Ovary (tissue), 9 donors: ENCODE data around the gene IL10RA. TPM values are rescaled to one million over a fixed set of nuclear protein-coding genes. Genes with fewer than 3 reads are reported as not detected.

Source experiments
- DNase-seq, 5 donors: peaks; one replicate each; pipeline ENCODE4 v3.0.0-alpha.2; 2019 to 2020
- H3K27ac ChIP-seq, 2 donors: fragments of 200-600 bp; one replicate each; pipeline versions ENCODE4 v1.5.1 to v1.8.0; 2019 to 2022
- H3K27me3 ChIP-seq: fragments of 200-600 bp; one replicate; pipeline ENCODE4 v1.8.0; 2022
- H3K36me3 ChIP-seq: fragments of 200-600 bp; sonication (generic); one replicate; pipeline ENCODE4 v1.5.1; 2019
- H3K4me1 ChIP-seq: one replicate; pipeline ENCODE4 v1.8.1; 2013; ENCODE audit warnings: mild to moderate bottlenecking, moderate library complexity; ENCODE audit not compliant: insufficient read depth
- H3K4me3 ChIP-seq: fragments of 200-600 bp; sonication (generic); one replicate; pipeline ENCODE4 v1.5.1; 2017
- H3K9me3 ChIP-seq, 2 donors: fragments of 200-600 bp in 1 of 2; sonication (generic) in 1 of 2; one replicate each; pipeline versions ENCODE4 v1.5.1 to v1.8.1; 2013 to 2019; ENCODE audit warnings: mild to moderate bottlenecking in 1 of 2, moderate library complexity in 1 of 2
- EP300 ChIP-seq: sonication (generic); formaldehyde crosslinking; IDR thresholded peaks from one replicate; pipeline ENCODE4 v1.6.1; 2017; ENCODE audit warnings: antibody characterized with exemption
- POLR2A ChIP-seq: fragments of 450-650 bp; IDR thresholded peaks from one replicate; pipeline ENCODE4 v1.6.1; 2017; ENCODE audit warnings: antibody characterized with exemption, mild to moderate bottlenecking, moderate library complexity
- WGBS, 3 donors: extraction: QIAGEN DNeasy Blood & Tissue Kit in 1 of 3; methylation state at CpG; one replicate each; pipeline versions ENCODE4 v1.1.5 to v1.1.7; 2013 to 2017; 5-methylcytosine and 5-hydroxymethylcytosine counted together
- intact Hi-C, 4 donors: fragments of 100-400 bp; cut with DNase I; formaldehyde crosslinking; loops; one replicate each; pipeline versions ENCODE4 v1.11.0 to v1.15.1; 2022 to 2023
- polyA plus RNA-seq, 2 donors: library from polyadenylated mRNA; stranded (reverse); fragments of 200-250 nt in 1 of 2; fragments of 350-450 nt in 1 of 2; fragmentation: Illumina TruSeq in 1 of 2; extraction: RNeasy Lipid Tissue Mini Kit (QIAGEN cat#74804) in 1 of 2; gene quantifications; one replicate each; pipeline ENCODE4 v1.2.3, GENCODE V29; 2013 to 2014
- total RNA-seq, 7 donors: library from RNA; depleted of rRNA in 2 of 7; stranded (reverse); fragments of >200 nt in 2 of 7; fragmentation: NEBNext Ultra II Directional in 3 of 7; extraction: Animal tissue kit (Norgen Biotek cat#: 25700) in 3 of 7; gene quantifications; one replicate each; pipeline versions ENCODE4 v1.1.0 to v1.2.4, GENCODE V29; 2016 to 2023
- TF ChIP-seq, protein P1 (sequence below), 3 donors: fragments of 450-650 bp in 2 of 3; fragments of 200-600 bp in 1 of 3; IDR thresholded peaks; one replicate each; pipeline versions ENCODE4 v1.5.1 to v1.8.0; 2016 to 2022; ENCODE audit warnings: antibody characterized with exemption in 3 of 3, mild to moderate bottlenecking in 1 of 3
- donor health status: DM: no; HTN: no; CAD: no; lungs with moderate emphysema.
- donor health status: DM: no; HTN: no; CAD: no.
- donor health status: Bipolar disorder and iron deficiency.
- donor health status: DM: yes; HTN: yes; CAD: no.
- donor health status: DM: no; HTN: no; CAD: no.
- donor health status: DM: yes; HTN: yes; CAD: no.

The IL10RA gene
- total and polyA plus RNA-seq, 9 donors = 2.0 to 14.1 (median 6.7) TPM

DNA sequence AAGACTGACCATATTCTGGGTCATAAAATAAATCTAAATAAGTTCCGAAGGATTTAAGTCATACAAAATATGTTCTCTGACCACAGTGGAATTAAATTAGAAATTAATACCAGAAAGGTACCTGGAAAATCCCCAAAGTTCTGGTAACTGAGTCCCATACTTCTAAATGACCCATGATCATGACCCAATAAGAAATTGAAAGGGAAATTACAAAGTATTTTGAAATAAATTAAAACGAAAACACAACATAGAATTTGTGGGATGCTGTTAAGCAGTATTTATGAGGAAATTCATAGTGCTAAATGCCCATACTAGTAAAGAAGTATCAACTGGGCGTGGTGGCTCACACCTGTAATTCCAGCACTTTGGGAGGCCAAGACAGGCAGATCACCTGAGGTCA, 23.4 kb upstream of the IL10RA start:
- no peaks in the 10 kb centered on the region for H3K27me3 ChIP-seq
- H3K4me1 ChIP-seq = no peaks in the 10 kb centered on the region
- no peaks in the 10 kb centered on the region for H3K9me3 ChIP-seq
- H3K27ac ChIP-seq = no peak overlapping the region
- no peak for DNase-seq
- 91 to 93% (median 92%) methylated on average over 3 of the region's 3 CpGs for WGBS, 3 donors
- intact Hi-C loops = no loop called here
- TF ChIP-seq, protein P1, sequence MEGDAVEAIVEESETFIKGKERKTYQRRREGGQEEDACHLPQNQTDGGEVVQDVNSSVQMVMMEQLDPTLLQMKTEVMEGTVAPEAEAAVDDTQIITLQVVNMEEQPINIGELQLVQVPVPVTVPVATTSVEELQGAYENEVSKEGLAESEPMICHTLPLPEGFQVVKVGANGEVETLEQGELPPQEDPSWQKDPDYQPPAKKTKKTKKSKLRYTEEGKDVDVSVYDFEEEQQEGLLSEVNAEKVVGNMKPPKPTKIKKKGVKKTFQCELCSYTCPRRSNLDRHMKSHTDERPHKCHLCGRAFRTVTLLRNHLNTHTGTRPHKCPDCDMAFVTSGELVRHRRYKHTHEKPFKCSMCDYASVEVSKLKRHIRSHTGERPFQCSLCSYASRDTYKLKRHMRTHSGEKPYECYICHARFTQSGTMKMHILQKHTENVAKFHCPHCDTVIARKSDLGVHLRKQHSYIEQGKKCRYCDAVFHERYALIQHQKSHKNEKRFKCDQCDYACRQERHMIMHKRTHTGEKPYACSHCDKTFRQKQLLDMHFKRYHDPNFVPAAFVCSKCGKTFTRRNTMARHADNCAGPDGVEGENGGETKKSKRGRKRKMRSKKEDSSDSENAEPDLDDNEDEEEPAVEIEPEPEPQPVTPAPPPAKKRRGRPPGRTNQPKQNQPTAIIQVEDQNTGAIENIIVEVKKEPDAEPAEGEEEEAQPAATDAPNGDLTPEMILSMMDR (IDR thresholded peaks at IDR 0.05) = no peak
- TF ChIP-seq EP300 (no peak), POLR2A (no peak)
- H3K4me3 ChIP-seq = no peak overlapping the region
- H3K36me3 ChIP-seq = no peaks in the 10 kb centered on the region

GRCh38 chr11:117966908-117967307, 19.3 kb upstream of the IL10RA start:
- intact Hi-C loops = no loop called here
- no peaks in the 10 kb centered on the region for H3K9me3 ChIP-seq
- H3K27ac ChIP-seq = no peak overlapping the region
- H3K36me3 ChIP-seq = no peaks in the 10 kb centered on the region
- H3K27me3 ChIP-seq = no peaks in the 10 kb centered on the region
- 62 to 69% (median 68%) methylated on average over 8 of the region's 8 CpGs for WGBS, 3 donors
- no peak overlapping the region for H3K4me3 ChIP-seq
- TF ChIP-seq, protein P1 (IDR thresholded peaks at IDR 0.05) = no peak
- TF ChIP-seq EP300 = no peak
- no peak for DNase-seq
- H3K4me1 ChIP-seq = no peaks in the 10 kb centered on the region

DNA sequence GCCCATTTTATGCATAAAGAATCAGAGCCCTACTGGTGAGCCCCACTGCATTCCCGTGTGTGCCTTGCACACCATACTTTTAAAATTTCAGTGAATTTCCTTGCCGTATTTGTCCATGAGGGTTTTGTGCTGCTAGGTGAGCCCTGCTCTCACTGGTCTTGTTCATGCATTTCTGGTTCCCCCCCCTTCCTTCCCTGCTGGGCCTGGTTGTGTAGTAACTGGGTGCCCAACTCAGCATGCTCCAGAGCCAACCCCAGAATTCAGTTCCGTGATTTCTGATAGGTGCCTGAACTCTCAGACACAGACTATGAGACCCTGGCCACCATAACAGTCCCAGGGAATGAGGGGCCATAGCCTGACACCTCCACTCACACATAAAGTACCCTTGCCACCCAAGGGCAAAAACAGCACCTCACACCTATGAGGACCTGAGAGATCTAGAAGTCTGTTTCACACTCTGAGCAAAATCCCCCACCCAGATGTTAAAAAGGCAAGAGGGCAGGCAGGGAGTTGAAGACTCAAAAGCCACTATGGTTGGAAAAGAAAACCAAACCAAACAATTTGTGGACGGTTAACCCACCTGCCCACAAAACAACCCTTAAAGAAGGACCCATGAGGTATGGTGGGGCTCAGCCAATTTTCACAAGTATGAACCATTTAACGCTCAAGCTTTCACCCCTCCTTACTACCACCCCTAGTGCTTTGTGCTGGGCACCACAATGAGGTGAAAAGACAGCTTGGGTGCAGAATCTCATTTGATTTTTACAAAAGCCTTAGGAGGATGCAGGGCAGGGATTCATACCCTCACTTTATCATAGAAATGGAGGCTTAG, 16.8 kb upstream of the IL10RA start:
- H3K27ac ChIP-seq = no peak overlapping the region
- H3K4me3 ChIP-seq = no peak overlapping the region
- no peaks in the 10 kb centered on the region for H3K4me1 ChIP-seq
- no peaks in the 10 kb centered on the region for H3K27me3 ChIP-seq
- no peaks in the 10 kb centered on the region for H3K36me3 ChIP-seq
- no peaks in the 10 kb centered on the region for H3K9me3 ChIP-seq
- TF ChIP-seq POLR2A (no peak), EP300 (no peak)
- TF ChIP-seq, protein P1 (IDR thresholded peaks at IDR 0.05) = no peak
- WGBS, 3 donors = 88 to 92% (median 91%) methylated on average over 5 of the region's 5 CpGs
- intact Hi-C loops = no loop called here
- no peak for DNase-seq

GRCh38 chr11:117970400-117971024, 15.7 kb upstream of the IL10RA start:
- DNase-seq = no peak
- TF ChIP-seq POLR2A = no peak
- TF ChIP-seq, protein P1 (IDR thresholded peaks at IDR 0.05) = no peak
- no peak for TF ChIP-seq EP300
- no peaks in the 10 kb centered on the region for H3K9me3 ChIP-seq
- WGBS, 3 donors = 78 to 90% (median 85%) methylated on average over 4 of the region's 4 CpGs
- intact Hi-C loops = no loop called here
- no peaks in the 10 kb centered on the region for H3K27me3 ChIP-seq
- no peaks in the 10 kb centered on the region for H3K36me3 ChIP-seq
- H3K4me1 ChIP-seq = no peaks in the 10 kb centered on the region
- H3K27ac ChIP-seq = no peak overlapping the region
- no peak overlapping the region for H3K4me3 ChIP-seq
